Kidney (tissue), 22 donors: ENCODE data around the gene UNC13B. TPM values are rescaled to one million over a fixed set of nuclear protein-coding genes. Genes with fewer than 3 reads are reported as not detected.
A peak's percentile ranks its signal among the peaks of the same experiment; 100 is the strongest.

Experiments used
- DNase-seq, 5 donors: peaks; one replicate each; pipeline ENCODE4 v3.0.0-alpha.2; 2013 to 2020
- FAIRE-seq: peaks from 2 replicates; lab custom pipeline; 2012; peaks lifted over from hg19 to GRCh38; lab: Jason Lieb, UNC
- H3K27ac ChIP-seq, 2 donors: one replicate each; pipeline ENCODE4 v1.7.0; 2013; ENCODE audit warnings: low read depth in 2 of 2, low read length in 2 of 2, inconsistent platforms in 1 of 2
- H3K27me3 ChIP-seq: one replicate; pipeline ENCODE4 v1.7.1; 2013; ENCODE audit warnings: low read length, inconsistent platforms; ENCODE audit not compliant: control insufficient read depth, insufficient read depth
- H3K36me3 ChIP-seq, 3 donors: one replicate each; pipeline versions ENCODE4 v1.7.0 to v1.7.1; 2013; ENCODE audit warnings: low read length in 3 of 3, control low read depth in 1 of 3, inconsistent platforms in 1 of 3; ENCODE audit not compliant: insufficient read depth in 3 of 3, control insufficient read depth in 2 of 3
- H3K4me1 ChIP-seq, 3 donors: one replicate each; pipeline versions ENCODE4 v1.7.0 to v1.7.1; 2013; ENCODE audit warnings: low read length in 3 of 3, inconsistent platforms in 1 of 3, low read depth in 1 of 3; ENCODE audit not compliant: control insufficient read depth in 2 of 3, insufficient read depth in 2 of 3
- H3K4me3 ChIP-seq, 3 donors: one replicate each; pipeline versions ENCODE4 v1.7.0 to v1.8.1; 2013; ENCODE audit warnings: low read length in 3 of 3, control low read depth in 1 of 3, inconsistent platforms in 1 of 3
- H3K9ac ChIP-seq, 3 donors: one replicate each; pipeline versions ENCODE4 v1.7.0 to v1.7.1; 2013; ENCODE audit warnings: low read length in 3 of 3, control low read depth in 1 of 3, inconsistent platforms in 1 of 3
- H3K9me3 ChIP-seq, 3 donors: one replicate each; pipeline versions ENCODE4 v1.7.0 to v1.7.1; 2013; ENCODE audit warnings: low read length in 3 of 3, control low read depth in 1 of 3, inconsistent platforms in 1 of 3; ENCODE audit not compliant: control insufficient read depth in 2 of 3, insufficient read depth in 1 of 3
- CTCF ChIP-seq: IDR thresholded peaks from 3 replicates; pipeline ENCODE4 v1.5.1; 2012; ENCODE audit warnings: mild to moderate bottlenecking, moderate library complexity, borderline replicate concordance; ENCODE audit not compliant: insufficient read depth; ENCODE audit errors: extremely low read depth
- intact Hi-C: fragments of 100-400 bp; cut with DNase I; formaldehyde crosslinking; loops from one replicate; pipeline ENCODE4 v1.11.1; 2022
- long read RNA-seq, 10 donors: library from polyadenylated mRNA in 1 of 10; unstranded in 1 of 10; transcript quantifications; one replicate each; pipeline ENCODE4 v2.0.0 and lab custom pipeline, GENCODE V29; 2021 to 2026
- polyA plus RNA-seq: library from polyadenylated mRNA; stranded (reverse); fragments of 350-450 nt; fragmentation: Illumina TruSeq; extraction: RNeasy Lipid Tissue Mini Kit (QIAGEN cat#74804); gene quantifications from one replicate; pipeline ENCODE4 v1.2.3, GENCODE V29; 2014; ENCODE audit warnings: low read depth, low replicate concordance; ENCODE audit not compliant: insufficient read depth
- total RNA-seq: library from RNA; stranded (reverse); fragmentation: NEBNext Ultra II Directional; extraction: Animal tissue kit (Norgen Biotek cat#: 25700); gene quantifications from one replicate; pipeline ENCODE4 v1.2.1, GENCODE V29; 2021
- donor health status: control.
- donor health status: control.
- donor health status: control.
- donor health status: control.
- donor health status: control.
- donor health status: DM: yes; HTN: yes; CAD: no.
- donor health status: Normal renal cell carcinoma (clear cell type).

Gene UNC13B
- total RNA-seq (43.6 TPM), polyA plus RNA-seq (20.8 TPM)
- long read RNA-seq, donor 1, result 0 reads
- long read RNA-seq, donor 2, partial matches to known transcripts, result 33 of 33 reads
- long read RNA-seq, donor 2, other reads (novel, unspliced or antisense), result 0 of 33 reads
- long read RNA-seq, donor 3, partial matches to known transcripts, result 5 of 5 reads
- long read RNA-seq, donor 3, other reads (novel, unspliced or antisense), result 0 of 5 reads
- long read RNA-seq, donor 4, full-length matches to known transcripts, result 1 of 1 reads
- long read RNA-seq, donor 4, partial matches to known transcripts, result 0 of 1 reads
- long read RNA-seq, donor 4, other reads (novel, unspliced or antisense), result 0 of 1 reads
- long read RNA-seq, donor 5, result 0 reads
- long read RNA-seq, donor 6, result 0 reads
- long read RNA-seq, donor 7, full-length matches to known transcripts, result 2 of 23 reads
- long read RNA-seq, donor 7, partial matches to known transcripts, result 16 of 23 reads
- long read RNA-seq, donor 7, other reads (novel, unspliced or antisense), result 5 of 23 reads
- long read RNA-seq, donor 8, result 0 reads
- long read RNA-seq, donor 9, result 0 reads
- long read RNA-seq, donor 10, full-length matches to known transcripts, result 1 of 10 reads
- long read RNA-seq, donor 10, partial matches to known transcripts, result 9 of 10 reads
- long read RNA-seq, donor 10, other reads (novel, unspliced or antisense), result 0 of 10 reads

GRCh38 chr9:35161713-35162604, at the start of gene UNC13B:
UNC13B (plus strand) TSS chr9:35162009; CDS start chr9:35162284, 275 bp downstream.
- intact Hi-C loops, result no loop called here
- FAIRE-seq, result no peak
- peaks cover 0 to 14% (median 3%) of the 10 kb centered on the region in 3 donors for H3K4me1 ChIP-seq
- DNase-seq, result peak; percentile 96 to 98 (median 98)
- H3K4me3 ChIP-seq, result peak within 1 kb of the TSS; percentile 77 to 95 (median 94)
- H3K9ac ChIP-seq, result peak within 1 kb of the TSS; percentile 82 to 90 (median 88)
- peak within 1 kb of the TSS; percentile 97 for H3K27ac ChIP-seq
- H3K27me3 ChIP-seq, result no peaks in the 10 kb centered on the region
- H3K36me3 ChIP-seq, result no peaks in the 10 kb centered on the region
- no peak for TF ChIP-seq CTCF
- no peaks in the 10 kb centered on the region for H3K9me3 ChIP-seq

DNA sequence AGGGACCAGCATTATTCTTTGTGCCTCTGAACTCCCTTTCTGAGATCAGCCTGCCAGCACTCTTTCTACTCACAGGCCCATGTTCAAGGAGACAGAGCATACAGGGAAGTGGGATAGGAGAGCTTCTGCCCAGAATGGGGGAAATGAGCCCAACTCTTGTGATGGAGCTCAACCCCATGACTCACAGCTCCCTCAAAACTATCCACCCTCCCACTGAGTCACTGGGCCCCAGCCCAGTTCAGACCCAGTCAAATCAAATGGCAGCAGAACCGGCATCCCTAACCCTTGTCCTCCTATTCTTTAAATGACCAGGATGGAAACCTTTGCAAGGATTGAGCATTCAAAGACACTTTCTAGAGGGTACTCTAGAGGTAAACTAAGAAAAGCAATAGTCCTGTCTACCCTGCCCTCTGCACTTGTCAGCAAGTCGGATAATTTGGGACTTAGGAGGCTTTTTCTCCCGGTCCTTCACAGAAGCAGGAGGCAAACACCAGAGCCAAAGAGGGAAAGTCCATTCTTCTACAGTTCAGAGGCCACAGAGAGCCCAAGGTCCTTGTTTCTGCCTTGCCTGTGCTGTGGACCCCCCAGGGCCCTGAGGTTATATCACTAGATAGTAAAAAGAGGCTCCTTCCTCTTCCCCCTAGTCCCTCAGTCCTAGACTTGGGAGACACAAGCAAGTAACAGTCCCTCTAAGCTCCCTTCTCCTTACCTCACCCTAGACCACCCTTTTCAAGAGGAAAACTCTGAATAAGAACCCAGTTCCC, 49.4 kb upstream of the UNC13B start:
- Histone ChIP-seq H3K27me3 (no peaks in the 10 kb centered on the region), H3K36me3 (peaks cover 0 to 9% (median 4%) of the 10 kb centered on the region in 3 donors), H3K9me3 (no peaks in the 10 kb centered on the region), H3K9ac (peak overlapping the region in 1 of 3 donors; percentile 21), H3K27ac (peak overlapping the region; percentile 60 to 68), H3K4me3 (peak overlapping the region in 1 of 3 donors; percentile 26), H3K4me1 (peaks cover 2 to 47% (median 35%) of the 10 kb centered on the region in 3 donors)
- TF ChIP-seq CTCF, result no peak
- DNase-seq (no peak), FAIRE-seq (no peak)
- intact Hi-C loops, result no loop called here
